ENCODE results near the gene MATCAP1. TPM values are rescaled to one million over a fixed set of nuclear protein-coding genes. Genes with fewer than 3 reads are reported as not detected.

Gene MATCAP1
- total and polyA plus RNA-seq, 2 of the 8 experiments (the other 6 are each of a cell fraction or from before 2014, with no cell fraction given), result 22.9 to 27.5 TPM

- no peaks in the 10 kb centered on the region for H3K79me1 ChIP-seq (ENCODE audit: low read depth, low read length)
- H3K4me3 ChIP-seq (ENCODE audit: extremely low read depth in 1 of 4, insufficient read depth in 2 of 4, low read depth in 3 of 4, low read length in 4 of 4), result peak overlapping the region; percentile 31 to 64 (median 38)
- H3K18ac ChIP-seq (ENCODE audit: extremely low read depth, low read length), result peak overlapping the region; percentile 42; the same call in 1 of the 2 replicates
- H2AK5ac ChIP-seq (ENCODE audit: low read depth, low read length), result 0 out of 2 replicates have a peak overlapping the region, but pooled peaks have one; percentile 19
- H3K23ac ChIP-seq (ENCODE audit: insufficient read length), result no peak overlapping the region
- H4K91ac ChIP-seq (replicated peaks; ENCODE audit: insufficient read length, low read length), result peak overlapping the region; percentile 26
- H3K56ac ChIP-seq (replicated peaks; ENCODE audit: insufficient read length, low read depth, low read length), result no peak overlapping the region
- no peak overlapping the region for H4K5ac ChIP-seq (ENCODE audit: insufficient read length, low read depth, low read length)
- H2BK12ac ChIP-seq (ENCODE audit: low read depth, low read length), result peak overlapping the region; percentile 27; the same call in 1 of the 2 replicates
- H3K14ac ChIP-seq (ENCODE audit: insufficient read length), result no peak overlapping the region
- no peaks in the 10 kb centered on the region for H3K36me3 ChIP-seq (ENCODE audit: control insufficient read depth in 2 of 4, insufficient read depth in 4 of 4, low read length in 3 of 4)
- H3K4me1 ChIP-seq (replicated peaks in 1 of 4; ENCODE audit: control insufficient read depth in 3 of 4, insufficient read depth in 4 of 4, low read length in 3 of 4), result peaks cover 0 to 25% (median 21%) of the 10 kb centered on the region in 4 experiments; a peak in 5 of 7 replicates
- peak overlapping the region; percentile 16; the same call in 1 of the 2 replicates for H2AFZ ChIP-seq (ENCODE audit: low read length)
- peaks cover 0 to 5% of the 10 kb centered on the region in 2 experiments; a peak in 1 of 4 replicates for H3K79me2 ChIP-seq (ENCODE audit: control insufficient read depth in 1 of 2, insufficient read depth in 2 of 2, low read length in 2 of 2)
- H2BK120ac ChIP-seq (replicated peaks; ENCODE audit: low read depth, low read length), result no peak overlapping the region
- ChIA-PET CTCF (ENCODE audit: partially characterized antibody) (interaction anchor here (0.9 to 19.3 kb wide), 9 partner anchors 9 to 221 kb away, joined by 3 to 291 read pairs (median 5); partner anchors contain the start of genes B3GNT9, E2F4, EXOC3L1 and FBXL8), POLR2A (ENCODE audit: partially characterized antibody) (interaction anchor here (1.5 to 7.3 kb wide), 5 partner anchors 15 to 160 kb away, joined by 3 to 59 read pairs (median 7); partner anchors contain the start of genes B3GNT9, FBXL8, FHOD1 and HSF4)
- peak overlapping the region; percentile 86; the same call in 1 of the 2 replicates for H2BK20ac ChIP-seq (ENCODE audit: low read length)
- peak overlapping the region; percentile 81; the same call in 1 of the 2 replicates for H2BK5ac ChIP-seq (ENCODE audit: low read depth, low read length)
- peaks cover 7 to 29% of the 10 kb centered on the region in 2 experiments for H4K20me1 ChIP-seq (replicated peaks in 1 of 2; ENCODE audit: control insufficient read depth in 1 of 2, insufficient read depth in 2 of 2, low read length in 2 of 2)
- 5% methylated on average over 40 of the region's 73 CpGs; no CpG with 5 or more reads in 1 of the 2 experiments for WGBS, 2 experiments (ENCODE audit: extremely low coverage in 1 of 2, insufficient coverage in 1 of 2, insufficient read length in 1 of 2, insufficient replicate concordance in 2 of 2, low coverage in 1 of 2, low lambda C conversion rate in 2 of 2, missing lambda C conversion rate in 1 of 2)
- peak overlapping the region; percentile 52 to 89 for H3K4me2 ChIP-seq (ENCODE audit: insufficient read depth in 1 of 2, low read depth in 2 of 2, low read length in 2 of 2)
- peaks cover 17% of the 10 kb centered on the region for H3K23me2 ChIP-seq (ENCODE audit: low read depth, low read length)
- no peak overlapping the region for H3K9ac ChIP-seq (replicated peaks in 1 of 4; ENCODE audit: extremely low read depth in 1 of 4, low read depth in 3 of 4, low read length in 3 of 4)
- H3K4ac ChIP-seq (replicated peaks; ENCODE audit: insufficient read length, low read depth, low read length), result peak overlapping the region; percentile 69
- 0 out of 2 replicates have a peak overlapping the region, but pooled peaks have one; percentile 75 for H2BK15ac ChIP-seq (ENCODE audit: low read length)
- H3K27me3 ChIP-seq (replicated peaks in 1 of 4; ENCODE audit: control insufficient read depth in 3 of 4, extremely low read depth in 1 of 4, insufficient read depth in 3 of 4, low read length in 3 of 4), result peaks cover 28 to 53% (median 51%) of the 10 kb centered on the region in 4 experiments
- no peaks in the 10 kb centered on the region for H3K9me3 ChIP-seq (ENCODE audit: insufficient read depth in 2 of 2, low read depth in 1 of 2, low read length in 1 of 2)
- H3K27ac ChIP-seq (ENCODE audit: low read depth, low read length), result no peak overlapping the region
- no peak overlapping the region; the same call in 1 of the 2 replicates for H4K8ac ChIP-seq (ENCODE audit: extremely low read depth, insufficient read depth, low read length)
- DNase-seq (ENCODE audit: low read depth in 1 of 2, low spot score in 2 of 2) (peak; percentile 86 to 87), FAIRE-seq (no peak)
- TF ChIP-seq GABPA (IDR thresholded peaks at IDR 0.05; ENCODE audit: borderline replicate concordance, insufficient read depth, low read length) (no peak), TAF7 (optimal IDR thresholded peaks at IDR 0.05; ENCODE audit: borderline replicate concordance, low read depth, low read length) (no peak), SP1 (IDR thresholded peaks at IDR 0.05; ENCODE audit: low read depth, low read length) (peak; percentile 33; the same call in 1 of the 2 replicates), CHD2 (IDR thresholded peaks at IDR 0.05; ENCODE audit: low read length) (no peak), BRCA1 (IDR thresholded peaks at IDR 0.05; ENCODE audit: low read depth, low read length) (no peak), FOSL1 (IDR thresholded peaks at IDR 0.05; ENCODE audit: insufficient read depth, low read depth, low read length) (no peak), RNF2 (IDR thresholded peaks at IDR 0.05; ENCODE audit: borderline replicate concordance, low read depth, low read length, missing control alignments, poor library complexity, severe bottlenecking) (no peak), TEAD4 (IDR thresholded peaks at IDR 0.05; ENCODE audit: low read depth, low read length) (peak; percentile 56; the same call in 1 of the 2 replicates), HDAC6 (IDR thresholded peaks at IDR 0.05; ENCODE audit: low read depth, low read length) (no peak), SRF (IDR thresholded peaks at IDR 0.05; ENCODE audit: low read depth, low read length) (no peak)
Observed at GRCh38 chr16:67177743-67178699, 5.7 kb downstream of the MATCAP1 start.
